Thyroid gland (tissue), 4 donors: ENCODE data around the gene RAI2.

ENCODE experiments used
- POLR2A ChIP-seq, 2 donors: fragments of 450-650 bp; IDR thresholded peaks; one replicate each; pipeline ENCODE4 v1.6.1; 2017; ENCODE audit warnings: antibody characterized with exemption in 2 of 2, mild to moderate bottlenecking in 2 of 2, moderate library complexity in 1 of 2
- TF ChIP-seq, protein P1 (sequence below), 6 experiments: fragments of 200-600 bp in 3 of 6; fragments of 450-650 bp in 3 of 6; sonication (generic) in 3 of 6; IDR thresholded peaks; one replicate each; pipeline ENCODE4 v1.5.1; 2016 to 2019; ENCODE audit warnings: antibody characterized with exemption in 6 of 6, mild to moderate bottlenecking in 2 of 6, inconsistent platforms in 1 of 6, moderate library complexity in 1 of 6

- no peak for TF ChIP-seq POLR2A (IDR thresholded peaks at IDR 0.05)
- TF ChIP-seq, protein P1, sequence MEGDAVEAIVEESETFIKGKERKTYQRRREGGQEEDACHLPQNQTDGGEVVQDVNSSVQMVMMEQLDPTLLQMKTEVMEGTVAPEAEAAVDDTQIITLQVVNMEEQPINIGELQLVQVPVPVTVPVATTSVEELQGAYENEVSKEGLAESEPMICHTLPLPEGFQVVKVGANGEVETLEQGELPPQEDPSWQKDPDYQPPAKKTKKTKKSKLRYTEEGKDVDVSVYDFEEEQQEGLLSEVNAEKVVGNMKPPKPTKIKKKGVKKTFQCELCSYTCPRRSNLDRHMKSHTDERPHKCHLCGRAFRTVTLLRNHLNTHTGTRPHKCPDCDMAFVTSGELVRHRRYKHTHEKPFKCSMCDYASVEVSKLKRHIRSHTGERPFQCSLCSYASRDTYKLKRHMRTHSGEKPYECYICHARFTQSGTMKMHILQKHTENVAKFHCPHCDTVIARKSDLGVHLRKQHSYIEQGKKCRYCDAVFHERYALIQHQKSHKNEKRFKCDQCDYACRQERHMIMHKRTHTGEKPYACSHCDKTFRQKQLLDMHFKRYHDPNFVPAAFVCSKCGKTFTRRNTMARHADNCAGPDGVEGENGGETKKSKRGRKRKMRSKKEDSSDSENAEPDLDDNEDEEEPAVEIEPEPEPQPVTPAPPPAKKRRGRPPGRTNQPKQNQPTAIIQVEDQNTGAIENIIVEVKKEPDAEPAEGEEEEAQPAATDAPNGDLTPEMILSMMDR (IDR thresholded peaks at IDR 0.05) = no peak
Measured at GRCh38 chrX:17830211-17830610, 30.9 kb downstream of the RAI2 start.
